Hematopoietic multipotent progenitor cell treated with erythropoietin and hydrocortisone succinate and interleukin-3 and kit ligand, for 17 days (in vitro differentiated cells): ENCODE results near the gene PUDP.
"Not testable (repeated sequence)": the region's sequence is repeated elsewhere in the genome, so short reads cannot be mapped to it uniquely, and the experiment has no call there.

Source experiments
- DNase-seq: peaks from one replicate; pipeline ENCODE4 v3.0.0-alpha.2; 2015; ENCODE audit warnings: low spot score

Gene PUDP

GRCh38 chrX:7109049-7109531, 38.9 kb downstream of the PUDP start:
- no peak for DNase-seq

GRCh38 chrX:7108030-7108429, 39.9 kb downstream of the PUDP start:
- no peak for DNase-seq

GRCh38 chrX:7106649-7107048, 41.3 kb downstream of the PUDP start:
- no peak for DNase-seq

GRCh38 chrX:7102119-7102518, 45.8 kb downstream of the PUDP start:
- DNase-seq: no peak

- no peak for DNase-seq
These were observed 47.9 kb downstream of the PUDP start for GRCh38 chrX:7100022-7100421.

GRCh38 chrX:7095657-7096056, 52.3 kb downstream of the PUDP start:
- not testable (repeated sequence) for DNase-seq

- DNase-seq: no peak
These were observed 54.6 kb downstream of the PUDP start for GRCh38 chrX:7093305-7093704.

- DNase-seq: no peak
These were observed 55.4 kb downstream of the PUDP start for GRCh38 chrX:7092543-7092942.

GRCh38 chrX:7091923-7092322, 56.0 kb downstream of the PUDP start:
- DNase-seq: no peak

- DNase-seq: no peak
These were observed 57.3 kb downstream of the PUDP start for GRCh38 chrX:7090641-7091040.

GRCh38 chrX:7088968-7089615, 58.9 kb downstream of the PUDP start:
- DNase-seq: no peak

GRCh38 chrX:7086384-7086783, 61.6 kb downstream of the PUDP start:
- no peak for DNase-seq

GRCh38 chrX:7085879-7086278, 62.1 kb downstream of the PUDP start:
- DNase-seq: no peak

GRCh38 chrX:7084841-7085240, 63.1 kb downstream of the PUDP start:
- DNase-seq: no peak

- no peak for DNase-seq
These were observed 64.2 kb downstream of the PUDP start for GRCh38 chrX:7083468-7084396.

- DNase-seq: no peak
These were observed 64.9 kb downstream of the PUDP start for GRCh38 chrX:7083021-7083420.

GRCh38 chrX:7082556-7082955, 65.4 kb downstream of the PUDP start:
- DNase-seq: no peak

- no peak for DNase-seq
These were observed 70.4 kb downstream of the PUDP start for GRCh38 chrX:7077241-7078230.

- DNase-seq: no peak
These were observed 71.7 kb downstream of the PUDP start for GRCh38 chrX:7076245-7076661.

- no peak for DNase-seq
These were observed 73.1 kb downstream of the PUDP start for GRCh38 chrX:7074908-7075204.

- DNase-seq: no peak
These were observed 73.6 kb downstream of the PUDP start for GRCh38 chrX:7074148-7074907.

- no peak for DNase-seq
These were observed 74.6 kb downstream of the PUDP start for GRCh38 chrX:7073336-7073735.
